Hepatocyte (in vitro differentiated cells): ENCODE measurements around the gene OR2K2.

Experiments used
- CTCF ChIP-seq: fragments of 200-600 bp; sonication (generic); IDR thresholded peaks from 2 replicates; pipeline ENCODE4 v1.5.1; 2016; ENCODE audit warnings: antibody characterized with exemption, mild to moderate bottlenecking; ENCODE audit not compliant: poor library complexity
- EZH2 ChIP-seq: fragments of 200-600 bp; sonication (generic); IDR thresholded peaks from 2 replicates; pipeline ENCODE4 v1.6.1; 2016; ENCODE audit warnings: antibody characterized with exemption, mild to moderate bottlenecking, borderline replicate concordance
- EZH2phosphoT487 ChIP-seq: fragments of 200-600 bp; sonication (generic); IDR thresholded peaks from one replicate; pipeline ENCODE4 v1.6.1; 2018; ENCODE audit warnings: antibody characterized with exemption, mild to moderate bottlenecking, low read depth, moderate library complexity; ENCODE audit not compliant: unreplicated experiment, severe bottlenecking

GRCh38 chr9:111287127-111287526 is 42.9 kb downstream of the OR2K2 start:
- TF ChIP-seq EZH2 = no peak
- TF ChIP-seq CTCF = no peak
- TF ChIP-seq EZH2phosphoT487 = no peak
